GM21390 (cell line): ENCODE results near the gene AP2A2.

Experiments
- ATAC-seq: cut with Tn5 transposase; IDR thresholded peaks from one replicate; pipeline ENCODE4 v1.9.1; 2021; ENCODE audit not compliant: unreplicated experiment

The AP2A2 gene

DNA sequence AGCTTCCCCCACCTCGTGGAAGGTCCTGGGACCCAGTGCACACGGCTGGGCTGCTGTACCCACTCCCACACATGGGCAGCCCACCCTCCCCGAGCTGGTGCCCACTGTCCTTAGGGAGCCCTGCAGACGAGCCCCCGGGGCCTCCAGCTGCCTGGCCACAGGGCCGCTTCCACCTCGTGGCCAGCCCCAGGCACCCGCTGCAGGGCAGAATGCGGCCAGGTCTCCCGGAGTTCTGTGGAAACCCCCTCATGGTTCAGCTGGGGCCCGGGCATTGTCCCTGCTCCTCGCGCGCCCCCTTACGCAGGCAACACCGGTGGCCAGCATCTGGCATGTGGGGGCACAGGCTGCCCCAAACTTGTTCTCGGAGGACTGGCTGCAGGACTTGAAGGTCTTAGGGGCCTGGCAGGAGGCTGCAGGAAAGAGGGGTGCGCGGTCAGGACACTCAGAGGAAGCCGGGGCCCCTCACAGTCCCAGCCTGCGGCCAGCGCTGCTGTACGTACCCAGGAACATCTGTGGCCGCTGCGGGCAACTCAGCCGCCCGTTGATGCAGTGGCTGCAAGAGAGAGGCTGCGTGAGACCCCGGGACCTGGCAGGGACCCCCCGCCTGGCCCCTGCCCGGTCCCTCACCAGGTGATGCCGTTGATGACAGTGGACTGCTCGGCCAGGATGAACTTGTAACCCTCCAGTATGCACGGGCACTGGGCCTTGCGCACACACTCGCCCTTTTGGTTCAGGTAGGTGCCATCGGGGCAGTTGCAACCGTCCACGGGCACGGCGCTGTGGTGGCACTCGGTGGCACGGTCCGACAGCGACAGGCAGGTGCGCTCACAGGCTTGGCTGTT lies 101.2 kb downstream of the AP2A2 start:
- ATAC-seq, result no peak

DNA sequence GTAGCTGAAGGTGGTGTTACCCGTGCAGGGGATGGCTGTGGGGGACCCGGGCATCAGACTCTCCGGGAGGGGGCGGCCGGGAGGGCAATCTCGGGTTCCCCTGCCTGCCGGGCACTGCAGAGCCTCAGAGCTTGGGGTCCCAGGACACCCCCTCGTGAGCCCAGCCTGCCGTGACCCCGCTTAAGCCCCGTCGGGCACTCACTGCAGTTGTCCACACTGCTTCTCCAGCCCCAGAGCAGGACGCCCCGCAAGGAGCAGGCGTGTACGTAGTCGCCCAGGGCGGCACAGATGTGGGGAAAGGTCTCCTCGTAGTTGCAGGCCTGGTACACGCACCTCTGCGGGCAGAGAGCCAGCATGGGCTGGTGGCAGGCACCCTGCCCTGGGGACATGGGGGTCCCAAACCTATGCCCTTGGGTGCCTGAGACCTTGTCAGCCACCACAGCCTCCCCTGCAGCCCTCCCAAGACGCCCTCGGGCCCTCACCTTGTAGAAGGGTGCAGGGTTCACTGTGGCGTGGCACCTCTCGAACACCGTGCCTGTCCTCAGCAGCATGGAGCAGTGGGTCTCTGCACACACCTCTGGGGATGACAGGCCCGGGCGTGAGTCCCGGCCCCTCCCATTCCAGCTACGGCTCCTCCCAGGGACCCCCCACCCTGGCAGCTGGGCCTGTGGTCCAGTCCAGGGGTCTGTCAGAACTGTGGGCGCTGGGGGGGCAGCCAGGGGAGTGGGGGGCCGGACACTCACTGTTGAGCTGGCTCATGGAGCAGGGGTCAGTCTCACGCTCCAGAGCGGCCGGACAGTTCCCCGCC lies 102.0 kb downstream of the AP2A2 start:
- ATAC-seq, result no peak

DNA sequence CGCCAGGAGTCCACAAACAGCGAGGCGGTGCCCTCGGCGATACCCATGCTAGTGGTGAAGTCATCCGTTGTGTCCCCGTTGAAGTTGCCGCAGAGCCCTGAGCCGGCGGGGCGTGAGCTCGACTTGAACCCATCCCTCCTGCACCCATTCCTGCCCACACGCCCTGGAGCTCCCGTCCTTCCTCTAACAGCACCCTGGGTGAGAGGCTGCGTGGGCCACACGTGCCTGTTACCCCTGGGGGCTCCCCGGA lies 102.5 kb downstream of the AP2A2 start:
- ATAC-seq, result no peak

DNA sequence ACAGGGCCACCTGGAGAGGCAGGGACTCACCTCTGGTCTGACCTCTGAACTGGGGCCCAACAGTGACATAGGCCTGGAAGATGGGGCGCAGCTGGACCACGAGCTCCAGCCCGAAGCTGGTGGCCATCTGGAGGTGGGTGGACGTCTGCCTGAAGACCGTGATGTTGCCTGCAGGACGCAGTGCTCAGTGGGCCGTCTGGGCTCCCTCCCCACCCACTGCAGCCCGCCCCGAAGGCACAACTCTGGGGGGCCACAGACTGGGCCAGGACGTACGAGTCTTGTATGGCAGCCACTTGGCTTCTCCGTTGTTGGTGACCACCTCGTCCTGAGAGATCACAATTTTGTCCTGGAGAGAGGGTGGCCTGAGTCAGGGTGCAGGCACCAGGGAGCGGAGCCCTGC lies 102.9 kb downstream of the AP2A2 start:
- ATAC-seq, result no peak

GRCh38 chr11:1029051-1029450 lies 103.4 kb downstream of the AP2A2 start:
- ATAC-seq, result no peak

DNA sequence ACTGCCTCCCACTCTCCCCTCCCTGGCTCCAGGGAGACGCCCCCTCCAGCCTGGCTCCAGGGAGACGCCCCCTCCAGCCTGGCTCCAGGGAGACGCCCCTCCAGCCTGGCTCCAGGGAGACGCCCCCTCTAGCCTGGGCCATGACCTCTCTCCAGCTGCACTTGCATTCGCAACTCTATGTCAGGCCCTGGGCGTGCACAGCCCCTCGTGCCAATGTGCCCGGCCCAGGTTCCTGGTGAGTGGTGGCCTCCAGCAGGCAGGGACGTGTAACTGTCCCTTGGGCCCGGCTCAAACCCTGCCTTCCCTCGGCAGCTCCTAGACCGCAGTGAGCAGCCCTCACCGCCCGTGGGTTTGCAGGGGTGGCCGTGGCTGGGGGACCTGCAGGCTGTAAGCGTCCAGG lies 104.0 kb downstream of the AP2A2 start:
- ATAC-seq, result no peak

- no peak for ATAC-seq
These were observed 104.4 kb downstream of the AP2A2 start for GRCh38 chr11:1030086-1030485.

- no peak for ATAC-seq
These were observed 104.9 kb downstream of the AP2A2 start for GRCh38 chr11:1030556-1030955.

DNA sequence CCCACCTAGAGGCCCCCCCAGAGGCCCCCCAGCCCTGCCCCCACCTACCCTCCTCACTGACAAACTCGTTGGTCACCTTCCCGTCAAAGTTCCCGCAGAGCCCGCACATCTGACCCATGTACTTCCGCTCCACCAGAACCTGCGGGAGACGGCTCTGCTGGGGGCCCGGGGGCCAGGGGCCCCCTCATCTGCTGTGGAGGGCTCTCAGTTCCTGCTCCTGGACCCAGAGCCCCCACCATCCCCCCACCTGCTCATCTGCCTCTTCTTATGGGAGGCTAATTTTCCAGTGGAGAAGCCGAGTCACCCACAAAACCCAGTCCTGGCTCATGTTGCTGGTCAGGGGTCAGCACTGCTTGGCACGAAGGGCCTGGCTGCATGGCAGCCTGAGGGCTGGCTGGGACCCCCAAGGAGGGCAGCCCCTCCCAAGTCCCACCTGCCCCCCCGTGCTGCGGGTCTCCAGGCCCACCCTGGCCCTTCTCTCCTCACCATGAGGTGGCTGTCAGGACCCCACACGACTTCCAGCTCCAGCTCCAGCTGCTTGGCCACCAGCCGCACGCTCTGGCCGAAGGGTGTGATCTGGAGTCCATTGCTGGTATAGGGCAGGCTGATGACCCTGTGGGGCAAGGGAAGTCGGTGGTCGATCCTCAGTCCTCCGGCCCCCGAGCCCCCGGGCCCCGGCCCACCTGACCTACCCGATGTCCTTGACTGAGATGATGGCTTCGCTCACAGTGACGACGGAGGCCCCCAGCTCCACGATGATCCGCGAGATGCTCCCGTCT lies 105.6 kb downstream of the AP2A2 start:
- no peak for ATAC-seq

- no peak for ATAC-seq
These were observed 106.7 kb downstream of the AP2A2 start for GRCh38 chr11:1032310-1032891.

GRCh38 chr11:1033016-1033798 lies 107.5 kb downstream of the AP2A2 start:
- no peak for ATAC-seq

DNA sequence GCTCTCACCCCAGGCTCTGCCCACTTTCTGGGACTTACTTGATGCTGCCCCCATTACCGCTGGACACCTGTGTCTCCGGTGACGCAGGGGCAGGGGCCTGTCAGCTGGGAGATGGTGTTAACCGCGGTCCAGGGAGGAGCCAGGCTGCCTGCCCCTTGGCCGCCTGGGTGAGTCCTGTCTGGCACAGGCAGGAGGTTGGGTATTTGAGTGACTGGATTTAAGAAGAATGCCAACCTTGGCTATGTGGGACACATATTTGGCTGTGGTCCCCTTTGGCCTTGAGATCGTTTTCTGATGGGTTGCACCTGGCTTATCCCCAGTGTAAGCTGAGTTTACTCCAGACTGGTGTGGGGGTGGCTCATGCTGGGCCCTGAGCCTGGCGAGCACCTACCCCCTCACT lies 108.3 kb downstream of the AP2A2 start:
- no peak for ATAC-seq

- no peak for ATAC-seq
These were observed 109.0 kb downstream of the AP2A2 start for GRCh38 chr11:1034456-1035295.

- ATAC-seq, result no peak
These were observed 110.1 kb downstream of the AP2A2 start for GRCh38 chr11:1035577-1036283.

DNA sequence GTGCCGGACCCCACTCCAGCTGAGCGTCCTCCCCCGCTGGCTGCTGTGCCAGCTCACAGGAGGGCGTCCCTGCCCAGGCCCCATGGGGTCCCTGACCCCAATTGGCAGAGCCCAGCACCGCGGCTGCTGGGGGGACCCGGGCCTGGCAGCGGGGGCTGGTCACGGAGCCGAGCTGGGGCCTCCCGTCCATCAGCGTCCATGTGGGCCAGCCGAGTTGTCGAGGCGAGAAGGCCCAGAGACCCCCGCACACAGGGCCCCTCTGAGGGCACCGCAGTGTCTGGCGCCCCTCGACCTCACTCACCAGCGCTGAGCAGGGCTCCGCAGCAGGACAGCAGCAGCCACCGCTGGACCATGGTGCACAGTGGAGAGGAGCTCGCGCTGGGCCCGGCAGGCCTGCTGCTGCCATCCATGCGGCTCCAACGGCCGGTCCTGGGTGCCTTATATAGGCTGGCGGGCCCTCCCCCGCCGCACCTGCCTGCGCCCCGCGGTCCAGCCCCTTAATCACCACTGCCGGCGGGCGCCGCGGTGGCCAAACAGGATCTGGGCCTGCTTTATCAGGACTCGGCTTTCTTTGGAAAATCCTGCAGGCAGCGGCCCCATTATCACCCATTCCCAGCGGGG lies 110.7 kb downstream of the AP2A2 start, which contains the start of gene MUC6:
Gene MUC6, minus strand, starts transcription at position 416 of the 621 bp plus-strand sequence. Its CDS starts 63 bp downstream, at position 353.
- ATAC-seq, result no peak

DNA sequence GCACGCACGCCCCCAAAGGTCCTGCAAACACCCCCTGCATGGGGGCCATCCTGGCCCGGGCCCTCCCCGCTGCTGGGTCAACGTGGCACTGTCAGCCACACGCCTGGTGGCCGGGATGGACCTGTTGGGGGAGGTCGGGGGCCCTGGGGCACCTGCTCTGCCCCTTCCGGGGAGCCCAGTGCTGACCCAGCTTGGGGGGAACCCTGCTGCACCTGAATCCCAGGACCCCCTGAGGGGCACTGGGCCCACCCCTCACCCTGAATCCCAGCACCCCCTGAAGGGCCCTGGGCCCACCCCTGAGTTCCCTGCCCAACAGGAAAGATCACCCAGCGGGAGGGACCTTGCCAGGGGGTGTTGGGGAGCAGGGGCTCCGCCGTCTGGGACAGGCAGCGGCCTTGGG lies 111.3 kb downstream of the AP2A2 start:
- no peak for ATAC-seq

DNA sequence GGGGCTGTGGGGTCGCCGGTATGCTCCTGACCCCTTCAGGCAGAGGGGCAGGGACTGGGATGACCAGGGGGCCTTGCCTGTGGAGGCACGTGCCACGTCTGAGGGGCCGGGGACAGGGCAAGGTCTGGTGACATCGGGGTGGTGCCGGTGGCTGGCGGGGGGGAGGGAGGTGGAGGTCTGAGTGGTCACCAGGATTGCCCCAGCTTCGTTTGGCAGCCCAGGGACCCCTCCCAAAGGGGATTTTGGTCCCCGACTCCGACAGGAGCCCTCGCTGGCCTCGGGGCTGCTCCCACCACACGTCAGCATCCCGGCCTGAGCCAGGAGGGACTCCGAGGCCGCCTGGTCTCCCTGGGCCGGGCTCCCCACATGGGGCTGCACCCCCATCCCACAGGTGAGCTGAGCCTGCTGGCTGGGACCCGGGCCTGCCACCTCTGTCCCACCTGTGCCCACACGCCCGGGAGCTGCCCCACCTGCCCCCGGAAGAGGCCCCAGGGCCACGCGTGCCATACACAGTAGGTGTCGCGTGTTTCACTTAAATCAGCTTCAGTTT lies 111.9 kb downstream of the AP2A2 start:
- no peak for ATAC-seq

- ATAC-seq, result no peak
These were observed 112.7 kb downstream of the AP2A2 start for GRCh38 chr11:1038361-1038760.
